ENCODE measurements around the gene C3orf18. TPM values are rescaled to one million over a fixed set of nuclear protein-coding genes. Genes with fewer than 3 reads are reported as not detected.
"Not testable (repeated sequence)": the region's sequence is repeated elsewhere in the genome, so short reads cannot be mapped to it uniquely, and the experiment has no call there.

C3orf18 gene
- total RNA-seq, 2 donors from 2014 or later = 5.1 to 6.2 TPM

GRCh38 chr3:50524746-50525145 lies 42.8 kb downstream of the C3orf18 start:
- Mint-ChIP-seq H3K9me3 (no peaks in the 10 kb centered on the region), H3K27ac (no peak overlapping the region), H3K4me3 (no peak overlapping the region), H3K27me3 (peaks cover 8 to 12% of the 10 kb centered on the region in 2 donors), H3K36me3 (no peaks in the 10 kb centered on the region), H3K4me1 (ENCODE audit: low read depth in 2 of 2) (peaks cover 0 to 6% of the 10 kb centered on the region in 2 donors)
- no peak for ATAC-seq
- DNase-seq (ENCODE audit: low spot score) = no peak

- no peak for DNase-seq (ENCODE audit: low spot score)
- H3K4me1 Mint-ChIP-seq (ENCODE audit: low read depth in 2 of 2) = peaks cover 6 to 15% of the 10 kb centered on the region in 2 donors
- H3K4me3 Mint-ChIP-seq = no peak overlapping the region
- H3K27ac Mint-ChIP-seq = no peak overlapping the region
- no peak for ATAC-seq
- no peaks in the 10 kb centered on the region for H3K9me3 Mint-ChIP-seq
- no peaks in the 10 kb centered on the region for H3K36me3 Mint-ChIP-seq
- no peaks in the 10 kb centered on the region for H3K27me3 Mint-ChIP-seq
These were observed 44.2 kb downstream of the C3orf18 start for GRCh38 chr3:50523279-50523811.

- H3K27ac Mint-ChIP-seq = no peak overlapping the region
- no peak overlapping the region for H3K4me3 Mint-ChIP-seq
- no peaks in the 10 kb centered on the region for H3K36me3 Mint-ChIP-seq
- no peaks in the 10 kb centered on the region for H3K27me3 Mint-ChIP-seq
- DNase-seq (ENCODE audit: low spot score) = no peak
- ATAC-seq = no peak
- H3K4me1 Mint-ChIP-seq (ENCODE audit: low read depth in 2 of 2) = peaks cover 7 to 15% of the 10 kb centered on the region in 2 donors
- H3K9me3 Mint-ChIP-seq = no peaks in the 10 kb centered on the region
These were observed 46.0 kb downstream of the C3orf18 start for GRCh38 chr3:50521572-50521971.

GRCh38 chr3:50520849-50521248 lies 46.7 kb downstream of the C3orf18 start:
- H3K4me1 Mint-ChIP-seq (ENCODE audit: low read depth in 2 of 2) = peaks cover 10% of the 10 kb centered on the region in 2 donors
- no peaks in the 10 kb centered on the region for H3K9me3 Mint-ChIP-seq
- ATAC-seq (no peak), DNase-seq (ENCODE audit: low spot score) (no peak)
- H3K27me3 Mint-ChIP-seq = no peaks in the 10 kb centered on the region
- H3K4me3 Mint-ChIP-seq = no peak overlapping the region
- no peak overlapping the region for H3K27ac Mint-ChIP-seq
- H3K36me3 Mint-ChIP-seq = no peaks in the 10 kb centered on the region

GRCh38 chr3:50519471-50520089 lies 48.0 kb downstream of the C3orf18 start:
- ATAC-seq = peak; percentile 46 to 63
- Mint-ChIP-seq H3K27me3 (no peaks in the 10 kb centered on the region), H3K9me3 (no peaks in the 10 kb centered on the region), H3K36me3 (no peaks in the 10 kb centered on the region), H3K4me1 (ENCODE audit: low read depth in 2 of 2) (peaks cover 8 to 10% of the 10 kb centered on the region in 2 donors), H3K27ac (peak overlapping the region in 1 of 2 donors; percentile 17), H3K4me3 (no peak overlapping the region)
- peak; percentile 73 for DNase-seq (ENCODE audit: low spot score)

GRCh38 chr3:50518436-50518835 lies 49.1 kb downstream of the C3orf18 start:
- H3K4me3 Mint-ChIP-seq = no peak overlapping the region
- DNase-seq (ENCODE audit: low spot score) (no peak), ATAC-seq (no peak)
- no peak overlapping the region for H3K27ac Mint-ChIP-seq
- H3K27me3 Mint-ChIP-seq = no peaks in the 10 kb centered on the region
- H3K36me3 Mint-ChIP-seq = no peaks in the 10 kb centered on the region
- H3K4me1 Mint-ChIP-seq (ENCODE audit: low read depth in 2 of 2) = peaks cover 8 to 10% of the 10 kb centered on the region in 2 donors
- H3K9me3 Mint-ChIP-seq = no peaks in the 10 kb centered on the region

- Mint-ChIP-seq H3K36me3 (no peaks in the 10 kb centered on the region), H3K27ac (no peak overlapping the region), H3K4me3 (no peak overlapping the region), H3K4me1 (ENCODE audit: low read depth in 2 of 2) (peaks cover 8 to 10% of the 10 kb centered on the region in 2 donors), H3K9me3 (no peaks in the 10 kb centered on the region), H3K27me3 (no peaks in the 10 kb centered on the region)
- ATAC-seq (no peak), DNase-seq (ENCODE audit: low spot score) (no peak)
These were observed 49.8 kb downstream of the C3orf18 start for GRCh38 chr3:50517721-50518206.

GRCh38 chr3:50516440-50516871 lies 51.1 kb downstream of the C3orf18 start:
- H3K9me3 Mint-ChIP-seq = no peaks in the 10 kb centered on the region
- peak overlapping the region in 1 of 2 donors; percentile 87 for H3K27ac Mint-ChIP-seq
- H3K4me1 Mint-ChIP-seq (ENCODE audit: low read depth in 2 of 2) = peaks cover 8 to 10% of the 10 kb centered on the region in 2 donors
- H3K36me3 Mint-ChIP-seq = no peaks in the 10 kb centered on the region
- no peak for ATAC-seq
- no peak for DNase-seq (ENCODE audit: low spot score)
- no peak overlapping the region for H3K4me3 Mint-ChIP-seq
- H3K27me3 Mint-ChIP-seq = no peaks in the 10 kb centered on the region

- H3K36me3 Mint-ChIP-seq = no peaks in the 10 kb centered on the region
- peak; percentile 29 to 70 for ATAC-seq
- no peak overlapping the region for H3K4me3 Mint-ChIP-seq
- no peak for DNase-seq (ENCODE audit: low spot score)
- H3K27ac Mint-ChIP-seq = no peak overlapping the region
- no peaks in the 10 kb centered on the region for H3K27me3 Mint-ChIP-seq
- H3K4me1 Mint-ChIP-seq (ENCODE audit: low read depth in 2 of 2) = peaks cover 8 to 10% of the 10 kb centered on the region in 2 donors
- H3K9me3 Mint-ChIP-seq = no peaks in the 10 kb centered on the region
These were observed 51.7 kb downstream of the C3orf18 start for GRCh38 chr3:50515565-50516439.

GRCh38 chr3:50512908-50513307 lies 54.6 kb downstream of the C3orf18 start:
- DNase-seq (ENCODE audit: low spot score); H3K36me3 Mint-ChIP-seq; H3K4me1 Mint-ChIP-seq (ENCODE audit: low read depth in 2 of 2); H3K27me3 Mint-ChIP-seq; H3K4me3 Mint-ChIP-seq; H3K27ac Mint-ChIP-seq; H3K9me3 Mint-ChIP-seq; ATAC-seq: not testable (repeated sequence)

GRCh38 chr3:50512131-50512530 lies 55.4 kb downstream of the C3orf18 start:
- H3K36me3 Mint-ChIP-seq = no peaks in the 10 kb centered on the region

GRCh38 chr3:50510325-50510724 lies 57.2 kb downstream of the C3orf18 start:
- DNase-seq (ENCODE audit: low spot score) (no peak), ATAC-seq (no peak)
- H3K4me3 Mint-ChIP-seq = no peak overlapping the region
- H3K27ac Mint-ChIP-seq = no peak overlapping the region
- no peaks in the 10 kb centered on the region for H3K36me3 Mint-ChIP-seq
- no peaks in the 10 kb centered on the region for H3K9me3 Mint-ChIP-seq
- no peaks in the 10 kb centered on the region for H3K27me3 Mint-ChIP-seq
- H3K4me1 Mint-ChIP-seq (ENCODE audit: low read depth in 2 of 2) = no peaks in the 10 kb centered on the region

More at GRCh38 chr3:50512131-50512530, 55.4 kb downstream of the C3orf18 start:
- Mint-ChIP-seq H3K27me3 (no peaks in the 10 kb centered on the region), H3K27ac (no peak overlapping the region), H3K4me1 (ENCODE audit: low read depth in 2 of 2) (peaks cover 0 to 4% of the 10 kb centered on the region in 2 donors), H3K4me3 (no peak overlapping the region), H3K9me3 (no peaks in the 10 kb centered on the region)
- no peak for DNase-seq (ENCODE audit: low spot score)
- ATAC-seq = no peak

- no peak for DNase-seq (ENCODE audit: low spot score)
- Mint-ChIP-seq H3K4me1 (ENCODE audit: low read depth in 2 of 2) (no peaks in the 10 kb centered on the region), H3K9me3 (no peaks in the 10 kb centered on the region), H3K27me3 (no peaks in the 10 kb centered on the region), H3K36me3 (no peaks in the 10 kb centered on the region), H3K4me3 (no peak overlapping the region), H3K27ac (no peak overlapping the region)
- ATAC-seq = no peak
These were observed 57.8 kb downstream of the C3orf18 start for GRCh38 chr3:50509715-50510114.

GRCh38 chr3:50508821-50509220 lies 58.7 kb downstream of the C3orf18 start:
- no peaks in the 10 kb centered on the region for H3K9me3 Mint-ChIP-seq
- H3K27ac Mint-ChIP-seq = no peak overlapping the region
- no peak for DNase-seq (ENCODE audit: low spot score)
- no peaks in the 10 kb centered on the region for H3K27me3 Mint-ChIP-seq
- H3K36me3 Mint-ChIP-seq = no peaks in the 10 kb centered on the region
- peaks cover 0 to 3% of the 10 kb centered on the region in 2 donors for H3K4me1 Mint-ChIP-seq (ENCODE audit: low read depth in 2 of 2)
- no peak overlapping the region for H3K4me3 Mint-ChIP-seq
- ATAC-seq = no peak

All from natural killer cell treated with Interleukin-12 subunit alpha and Interleukin-12 subunit beta and Interleukin-15 and Interleukin-18, amount 100 ng/mL, for 72 hours (primary cell).